Activated CD8-positive, alpha-beta memory T cell treated with anti-CD3 and anti-CD28 coated beads, Interleukin-2, amount 10 ng/mL, durations not matched to agents 7 days and 5 days (primary cell): ENCODE data around the gene RBFOX1. TPM values are rescaled to one million over a fixed set of nuclear protein-coding genes. Genes with fewer than 3 reads are reported as not detected.

ENCODE experiments used
- ATAC-seq: fragments of 150-1000 bp; cut with Tn5 transposase; one replicate; pipeline ENCODE4 v1.10.0; 2021; ENCODE audit warnings: moderate library complexity
- CTCF ChIA-PET: fragments of 350-600 bp; sonication (Branson Sonifier 250); formaldehyde crosslinking; loops from one replicate; lab custom pipeline; 2021; ENCODE audit warnings: antibody characterized with exemption; lab: Charles Lee
- DNase-seq: peaks from one replicate; pipeline ENCODE4 v3.0.0-alpha.2; 2020
- H3K27ac Mint-ChIP-seq: one replicate; pipeline ENCODE4 v1.8.0; 2021; ENCODE audit warnings: mild to moderate bottlenecking, mixed read lengths
- H3K27me3 Mint-ChIP-seq: one replicate; pipeline ENCODE4 v1.8.0; 2021; ENCODE audit warnings: mixed read lengths
- H3K36me3 Mint-ChIP-seq: one replicate; pipeline ENCODE4 v1.8.0; 2021; ENCODE audit warnings: mild to moderate bottlenecking, mixed read lengths
- H3K4me1 Mint-ChIP-seq: one replicate; pipeline ENCODE4 v1.8.0; 2021; ENCODE audit warnings: mixed read lengths
- H3K4me3 Mint-ChIP-seq: one replicate; pipeline ENCODE4 v1.8.0; 2021; ENCODE audit warnings: mild to moderate bottlenecking, moderate library complexity, mixed read lengths
- H3K9me3 Mint-ChIP-seq: one replicate; pipeline ENCODE4 v1.8.0; 2022; ENCODE audit warnings: low read depth, mixed read lengths
- total RNA-seq, 2 experiments: library from RNA; stranded (reverse); gene quantifications; one replicate each; pipeline ENCODE4 v1.2.3, GENCODE V29; 2021

The RBFOX1 gene
- total RNA-seq, 2 experiments from 2014 or later: not detected

GRCh38 chr16:7317982-7318381, 14.7 kb upstream of the RBFOX1 start:
- H3K4me3 Mint-ChIP-seq: no peak overlapping the region
- no peaks in the 10 kb centered on the region for H3K4me1 Mint-ChIP-seq
- CTCF ChIA-PET: no interaction called here
- no peaks in the 10 kb centered on the region for H3K27me3 Mint-ChIP-seq
- DNase-seq: no peak
- H3K36me3 Mint-ChIP-seq: no peaks in the 10 kb centered on the region
- no peak overlapping the region for H3K27ac Mint-ChIP-seq
- ATAC-seq: no peak
- peaks cover 9% of the 10 kb centered on the region for H3K9me3 Mint-ChIP-seq

GRCh38 chr16:7318686-7319085, 14.0 kb upstream of the RBFOX1 start:
- CTCF ChIA-PET: no interaction called here
- Mint-ChIP-seq H3K27me3 (no peaks in the 10 kb centered on the region), H3K36me3 (peaks cover 1% of the 10 kb centered on the region), H3K27ac (no peak overlapping the region), H3K4me3 (no peak overlapping the region), H3K4me1 (no peaks in the 10 kb centered on the region), H3K9me3 (peaks cover 11% of the 10 kb centered on the region)
- no peak for DNase-seq
- no peak for ATAC-seq

- peaks cover 14% of the 10 kb centered on the region for H3K9me3 Mint-ChIP-seq
- H3K4me3 Mint-ChIP-seq: no peak overlapping the region
- peaks cover 1% of the 10 kb centered on the region for H3K36me3 Mint-ChIP-seq
- no peak overlapping the region for H3K27ac Mint-ChIP-seq
- H3K4me1 Mint-ChIP-seq: no peaks in the 10 kb centered on the region
- DNase-seq (no peak), ATAC-seq (no peak)
- H3K27me3 Mint-ChIP-seq: no peaks in the 10 kb centered on the region
- CTCF ChIA-PET: no interaction called here
Measured at GRCh38 chr16:7319514-7319913, 13.1 kb upstream of the RBFOX1 start.

- peaks cover 1% of the 10 kb centered on the region for H3K36me3 Mint-ChIP-seq
- H3K4me1 Mint-ChIP-seq: no peaks in the 10 kb centered on the region
- DNase-seq (no peak), ATAC-seq (no peak)
- no peak overlapping the region for H3K4me3 Mint-ChIP-seq
- no peaks in the 10 kb centered on the region for H3K27me3 Mint-ChIP-seq
- no peak overlapping the region for H3K27ac Mint-ChIP-seq
- peaks cover 21% of the 10 kb centered on the region for H3K9me3 Mint-ChIP-seq
- CTCF ChIA-PET: no interaction called here
Measured at GRCh38 chr16:7321661-7322060, 11.0 kb upstream of the RBFOX1 start.

GRCh38 chr16:7324321-7324720, 8.3 kb upstream of the RBFOX1 start:
- H3K9me3 Mint-ChIP-seq: peaks cover 23% of the 10 kb centered on the region
- no peaks in the 10 kb centered on the region for H3K27me3 Mint-ChIP-seq
- CTCF ChIA-PET: no interaction called here
- peaks cover 1% of the 10 kb centered on the region for H3K36me3 Mint-ChIP-seq
- no peak overlapping the region for H3K27ac Mint-ChIP-seq
- ATAC-seq: no peak
- no peak for DNase-seq
- H3K4me3 Mint-ChIP-seq: no peak overlapping the region
- no peaks in the 10 kb centered on the region for H3K4me1 Mint-ChIP-seq

- no peak overlapping the region for H3K4me3 Mint-ChIP-seq
- DNase-seq (no peak), ATAC-seq (no peak)
- CTCF ChIA-PET: no interaction called here
- H3K9me3 Mint-ChIP-seq: peaks cover 18% of the 10 kb centered on the region
- no peaks in the 10 kb centered on the region for H3K4me1 Mint-ChIP-seq
- H3K27ac Mint-ChIP-seq: no peak overlapping the region
- H3K36me3 Mint-ChIP-seq: peaks cover 1% of the 10 kb centered on the region
- no peaks in the 10 kb centered on the region for H3K27me3 Mint-ChIP-seq
Measured at GRCh38 chr16:7325834-7326233, 6.8 kb upstream of the RBFOX1 start.

GRCh38 chr16:7330709-7331108, 1.9 kb upstream of the RBFOX1 start:
- Mint-ChIP-seq H3K27ac (no peak overlapping the region), H3K9me3 (peaks cover 21% of the 10 kb centered on the region), H3K36me3 (no peaks in the 10 kb centered on the region), H3K27me3 (no peaks in the 10 kb centered on the region), H3K4me1 (no peaks in the 10 kb centered on the region), H3K4me3 (no peak overlapping the region)
- ATAC-seq (no peak), DNase-seq (no peak)
- CTCF ChIA-PET: no interaction called here

GRCh38 chr16:7331997-7332396, 648 bp upstream of the RBFOX1 start:
- Mint-ChIP-seq H3K36me3 (no peaks in the 10 kb centered on the region), H3K27ac (no peak overlapping the region), H3K27me3 (no peaks in the 10 kb centered on the region), H3K4me3 (no peak overlapping the region), H3K4me1 (no peaks in the 10 kb centered on the region), H3K9me3 (peaks cover 16% of the 10 kb centered on the region)
- no peak for ATAC-seq
- DNase-seq: no peak
- CTCF ChIA-PET: no interaction called here

- CTCF ChIA-PET: no interaction called here
- no peaks in the 10 kb centered on the region for H3K27me3 Mint-ChIP-seq
- ATAC-seq (no peak), DNase-seq (no peak)
- no peaks in the 10 kb centered on the region for H3K36me3 Mint-ChIP-seq
- H3K4me1 Mint-ChIP-seq: no peaks in the 10 kb centered on the region
- H3K9me3 Mint-ChIP-seq: peaks cover 15% of the 10 kb centered on the region
- H3K27ac Mint-ChIP-seq: no peak overlapping the region
- H3K4me3 Mint-ChIP-seq: no peak overlapping the region
Measured at GRCh38 chr16:7333180-7333725, 608 bp downstream of the RBFOX1 start.

- ATAC-seq (no peak), DNase-seq (no peak)
- Mint-ChIP-seq H3K27ac (no peak overlapping the region), H3K4me3 (no peak overlapping the region), H3K36me3 (no peaks in the 10 kb centered on the region), H3K4me1 (no peaks in the 10 kb centered on the region), H3K9me3 (peaks cover 15% of the 10 kb centered on the region), H3K27me3 (no peaks in the 10 kb centered on the region)
- CTCF ChIA-PET: no interaction called here
Measured at GRCh38 chr16:7334801-7335560, 2.3 kb downstream of the RBFOX1 start.

- CTCF ChIA-PET: no interaction called here
- Mint-ChIP-seq H3K9me3 (peaks cover 19% of the 10 kb centered on the region), H3K4me3 (no peak overlapping the region), H3K4me1 (no peaks in the 10 kb centered on the region), H3K36me3 (no peaks in the 10 kb centered on the region), H3K27ac (no peak overlapping the region), H3K27me3 (no peaks in the 10 kb centered on the region)
- ATAC-seq: no peak
- DNase-seq: no peak
Measured at GRCh38 chr16:7335991-7336634, 3.5 kb downstream of the RBFOX1 start.

- Mint-ChIP-seq H3K27me3 (no peaks in the 10 kb centered on the region), H3K36me3 (no peaks in the 10 kb centered on the region), H3K4me1 (no peaks in the 10 kb centered on the region), H3K27ac (no peak overlapping the region), H3K9me3 (peaks cover 19% of the 10 kb centered on the region), H3K4me3 (no peak overlapping the region)
- ATAC-seq (no peak), DNase-seq (no peak)
- CTCF ChIA-PET: no interaction called here
Measured at GRCh38 chr16:7336742-7337141, 4.1 kb downstream of the RBFOX1 start.

- Mint-ChIP-seq H3K27ac (no peak overlapping the region), H3K4me1 (no peaks in the 10 kb centered on the region), H3K9me3 (peaks cover 12% of the 10 kb centered on the region), H3K27me3 (no peaks in the 10 kb centered on the region), H3K4me3 (no peak overlapping the region), H3K36me3 (no peaks in the 10 kb centered on the region)
- no peak for ATAC-seq
- no peak for DNase-seq
- CTCF ChIA-PET: no interaction called here
Measured at GRCh38 chr16:7338826-7339225, 6.2 kb downstream of the RBFOX1 start.

GRCh38 chr16:7339700-7340099, 7.1 kb downstream of the RBFOX1 start:
- ATAC-seq (no peak), DNase-seq (no peak)
- Mint-ChIP-seq H3K4me1 (no peaks in the 10 kb centered on the region), H3K4me3 (no peak overlapping the region), H3K27ac (no peak overlapping the region), H3K27me3 (no peaks in the 10 kb centered on the region), H3K9me3 (peaks cover 6% of the 10 kb centered on the region), H3K36me3 (no peaks in the 10 kb centered on the region)
- CTCF ChIA-PET: no interaction called here
